Trophoblast cell (in vitro differentiated cells and primary cell): ENCODE measurements around the gene NHSL1.

Experiments
- DNase-seq, 2 donors: peaks; one replicate each; pipeline ENCODE4 v3.0.0-alpha.2; 2016
- H2AFZ ChIP-seq: 2 replicates; pipeline ENCODE4 v1.6.1; 2013; ENCODE audit warnings: low read length, moderate library complexity, mild to moderate bottlenecking; ENCODE audit not compliant: insufficient read depth, poor library complexity
- H2AK5ac ChIP-seq: 2 replicates; pipeline ENCODE4 v1.6.1; 2013; ENCODE audit warnings: mild to moderate bottlenecking, low read length
- H2BK120ac ChIP-seq: 2 replicates; pipeline ENCODE4 v1.6.1; 2013; ENCODE audit warnings: low read length, mild to moderate bottlenecking, moderate library complexity; ENCODE audit not compliant: insufficient read depth, poor library complexity
- H2BK12ac ChIP-seq: 2 replicates; pipeline ENCODE4 v1.6.1; 2013; ENCODE audit warnings: mild to moderate bottlenecking, low read length, moderate library complexity
- H2BK5ac ChIP-seq: 2 replicates; pipeline ENCODE4 v1.6.1; 2013; ENCODE audit warnings: low read length, low read depth, moderate library complexity, mild to moderate bottlenecking; ENCODE audit not compliant: poor library complexity
- H3K14ac ChIP-seq: 2 replicates; pipeline ENCODE4 v1.6.1; 2013; ENCODE audit warnings: mild to moderate bottlenecking, low read length
- H3K18ac ChIP-seq: 2 replicates; pipeline ENCODE4 v1.6.1; 2013; ENCODE audit warnings: mild to moderate bottlenecking, low read length
- H3K23ac ChIP-seq: 2 replicates; pipeline ENCODE4 v1.6.1; 2013; ENCODE audit warnings: low read length
- H3K27ac ChIP-seq: 2 replicates; pipeline ENCODE4 v1.5.1; 2013; ENCODE audit warnings: low read depth, mild to moderate bottlenecking, inconsistent platforms, low read length, moderate library complexity
- H3K27me3 ChIP-seq: 2 replicates; pipeline ENCODE4 v1.6.1; 2013; ENCODE audit warnings: inconsistent platforms, mild to moderate bottlenecking, low read length, moderate library complexity; ENCODE audit not compliant: insufficient read depth
- H3K36me3 ChIP-seq, 2 experiments: 1 replicate in 1 of 2; 2 replicates in 1 of 2; pipeline ENCODE4 v1.6.1; 2013; ENCODE audit warnings: low read length in 2 of 2, mild to moderate bottlenecking in 2 of 2, moderate library complexity in 1 of 2; ENCODE audit not compliant: insufficient read depth in 2 of 2, control insufficient read depth in 1 of 2
- H3K4ac ChIP-seq: 2 replicates; pipeline ENCODE4 v1.6.1; 2013; ENCODE audit warnings: low read depth, mild to moderate bottlenecking, low read length, moderate library complexity
- H3K4me1 ChIP-seq, 2 experiments: 1 replicate in 1 of 2; 2 replicates in 1 of 2; pipeline ENCODE4 v1.6.1; 2013; ENCODE audit warnings: low read length in 2 of 2, mild to moderate bottlenecking in 2 of 2, moderate library complexity in 1 of 2; ENCODE audit not compliant: insufficient read depth in 2 of 2, control insufficient read depth in 1 of 2
- H3K4me2 ChIP-seq: 2 replicates; pipeline ENCODE4 v1.6.1; 2013; ENCODE audit warnings: inconsistent platforms, mild to moderate bottlenecking, low read length, moderate library complexity
- H3K4me3 ChIP-seq: 2 replicates; pipeline ENCODE4 v1.5.1; 2013; ENCODE audit warnings: mild to moderate bottlenecking, low read depth, low read length, inconsistent platforms
- H3K79me1 ChIP-seq: one replicate; pipeline ENCODE4 v1.6.1; 2013; ENCODE audit warnings: low read length
- H3K79me2 ChIP-seq: 2 replicates; pipeline ENCODE4 v1.6.1; 2013; ENCODE audit warnings: low read length, mild to moderate bottlenecking; ENCODE audit not compliant: control insufficient read depth, insufficient read depth, poor library complexity
- H3K9ac ChIP-seq: 2 replicates; pipeline ENCODE4 v1.6.1; 2013; ENCODE audit warnings: mild to moderate bottlenecking, low read length
- H3K9me3 ChIP-seq: 2 replicates; pipeline ENCODE4 v1.6.1; 2013; ENCODE audit warnings: low read depth, mild to moderate bottlenecking, control low read depth, inconsistent platforms, low read length; ENCODE audit not compliant: insufficient read depth
- H4K12ac ChIP-seq: 2 replicates; pipeline ENCODE4 v1.6.1; 2013; ENCODE audit warnings: low read depth, mild to moderate bottlenecking, low read length, moderate library complexity
- H4K8ac ChIP-seq: 2 replicates; pipeline ENCODE4 v1.6.1; 2013; ENCODE audit warnings: low read depth, mild to moderate bottlenecking, low read length, moderate library complexity
- H4K91ac ChIP-seq: one replicate; pipeline ENCODE4 v1.6.1; 2013; ENCODE audit warnings: low read depth, mild to moderate bottlenecking, low read length, moderate library complexity
- WGBS: extraction: QIAGEN DNeasy Blood & Tissue Kit; methylation state at CpG from one replicate; pipeline ENCODE4 v1.1.7; 2013; ENCODE audit warnings: missing lambda C conversion rate; ENCODE audit not compliant: insufficient read length, insufficient coverage; ENCODE audit errors: extremely low coverage; 5-methylcytosine and 5-hydroxymethylcytosine counted together

The NHSL1 gene

GRCh38 chr6:138533667-138534066 is 34.4 kb upstream of the NHSL1 start:
- Histone ChIP-seq H2BK120ac (no peak overlapping the region), H3K4ac (no peak overlapping the region), H4K12ac (no peak overlapping the region), H2AFZ (no peak overlapping the region), H3K4me3 (no peak overlapping the region), H3K23ac (no peak overlapping the region), H3K14ac (no peak overlapping the region), H3K9ac (no peak overlapping the region), H3K9me3 (no peaks in the 10 kb centered on the region), H3K4me1 (peaks cover 0 to 8% of the 10 kb centered on the region in 2 experiments), H3K36me3 (no peaks in the 10 kb centered on the region), H3K4me2 (no peak overlapping the region), H2BK12ac (no peak overlapping the region), H3K27ac (no peak overlapping the region), H2AK5ac (no peak overlapping the region), H3K79me2 (no peaks in the 10 kb centered on the region), H3K79me1 (no peaks in the 10 kb centered on the region), H3K27me3 (no peaks in the 10 kb centered on the region), H4K8ac (no peak overlapping the region), H4K91ac (no peak overlapping the region), H2BK5ac (no peak overlapping the region), H3K18ac (no peak overlapping the region)
- no peak for DNase-seq
- WGBS, result no CpG with 5 or more reads among the region's 2 CpGs

- no peaks in the 10 kb centered on the region for H3K27me3 ChIP-seq
- no peak overlapping the region for H2BK5ac ChIP-seq
- no peaks in the 10 kb centered on the region for H3K9me3 ChIP-seq
- no peak overlapping the region for H4K8ac ChIP-seq
- no peaks in the 10 kb centered on the region for H3K36me3 ChIP-seq
- H4K91ac ChIP-seq, result no peak overlapping the region
- no peak overlapping the region for H3K4ac ChIP-seq
- H3K4me2 ChIP-seq, result no peak overlapping the region
- H3K18ac ChIP-seq, result no peak overlapping the region
- WGBS, result no CpG with 5 or more reads among the region's 2 CpGs
- no peak overlapping the region for H3K4me3 ChIP-seq
- no peak overlapping the region for H2AK5ac ChIP-seq
- no peak for DNase-seq
- H3K9ac ChIP-seq, result no peak overlapping the region
- peaks cover 2 to 10% of the 10 kb centered on the region in 2 experiments for H3K4me1 ChIP-seq
- H3K79me2 ChIP-seq, result no peaks in the 10 kb centered on the region
- no peak overlapping the region for H3K27ac ChIP-seq
- H3K14ac ChIP-seq, result no peak overlapping the region
- no peak overlapping the region for H4K12ac ChIP-seq
- H2BK12ac ChIP-seq, result no peak overlapping the region
- no peak overlapping the region for H2AFZ ChIP-seq
- H3K79me1 ChIP-seq, result no peaks in the 10 kb centered on the region
- no peak overlapping the region for H2BK120ac ChIP-seq
- H3K23ac ChIP-seq, result no peak overlapping the region
These were observed 32.1 kb upstream of the NHSL1 start for GRCh38 chr6:138531387-138531786.

- Histone ChIP-seq H3K9ac (no peak overlapping the region), H3K4me3 (no peak overlapping the region), H3K36me3 (no peaks in the 10 kb centered on the region), H4K12ac (no peak overlapping the region), H4K91ac (no peak overlapping the region), H2BK5ac (no peak overlapping the region), H3K79me1 (no peaks in the 10 kb centered on the region), H2BK12ac (no peak overlapping the region), H2AK5ac (no peak overlapping the region), H3K27ac (no peak overlapping the region), H2AFZ (no peak overlapping the region), H3K23ac (no peak overlapping the region), H3K9me3 (no peaks in the 10 kb centered on the region), H3K4me2 (no peak overlapping the region), H3K27me3 (no peaks in the 10 kb centered on the region), H3K14ac (no peak overlapping the region), H3K79me2 (no peaks in the 10 kb centered on the region), H3K4ac (no peak overlapping the region), H3K4me1 (peaks cover 2 to 4% of the 10 kb centered on the region in 2 experiments), H4K8ac (no peak overlapping the region), H3K18ac (no peak overlapping the region), H2BK120ac (no peak overlapping the region)
- no peak for DNase-seq
- WGBS, result no CpG with 5 or more reads among the region's 3 CpGs
These were observed 30.2 kb upstream of the NHSL1 start for GRCh38 chr6:138529478-138529877.

GRCh38 chr6:138528956-138529355 is 29.7 kb upstream of the NHSL1 start:
- no peak overlapping the region for H3K14ac ChIP-seq
- no peak overlapping the region for H3K4me2 ChIP-seq
- no peak overlapping the region for H3K18ac ChIP-seq
- H3K4me3 ChIP-seq, result no peak overlapping the region
- no peaks in the 10 kb centered on the region for H3K36me3 ChIP-seq
- peaks cover 2 to 4% of the 10 kb centered on the region in 2 experiments for H3K4me1 ChIP-seq
- H2BK120ac ChIP-seq, result no peak overlapping the region
- H2AK5ac ChIP-seq, result no peak overlapping the region
- WGBS, result no CpG with 5 or more reads among the region's 2 CpGs
- no peak for DNase-seq
- no peaks in the 10 kb centered on the region for H3K27me3 ChIP-seq
- H3K79me1 ChIP-seq, result no peaks in the 10 kb centered on the region
- no peaks in the 10 kb centered on the region for H3K9me3 ChIP-seq
- H4K8ac ChIP-seq, result no peak overlapping the region
- no peak overlapping the region for H3K23ac ChIP-seq
- H2BK5ac ChIP-seq, result no peak overlapping the region
- no peaks in the 10 kb centered on the region for H3K79me2 ChIP-seq
- no peak overlapping the region for H3K4ac ChIP-seq
- no peak overlapping the region for H3K9ac ChIP-seq
- no peak overlapping the region for H2AFZ ChIP-seq
- H3K27ac ChIP-seq, result no peak overlapping the region
- no peak overlapping the region for H2BK12ac ChIP-seq
- H4K12ac ChIP-seq, result no peak overlapping the region
- no peak overlapping the region for H4K91ac ChIP-seq
